GM12891 (cell line): ENCODE data around the gene ADGRF1.

ENCODE experiments used
- DNase-seq: peaks from one replicate; pipeline ENCODE4 v3.0.0; 2011; ENCODE audit warnings: low spot score; ENCODE audit not compliant: insufficient read length
- FAIRE-seq: peaks from 2 replicates; lab custom pipeline; 2011; peaks lifted over from hg19 to GRCh38; lab: Jason Lieb, UNC
- PAX5 ChIP-seq: IDR thresholded peaks from 2 replicates; pipeline ENCODE4 v1.6.1; 2011; ENCODE audit warnings: low read length, moderate library complexity, mild to moderate bottlenecking; ENCODE audit not compliant: insufficient read depth, severe bottlenecking
- POLR2A ChIP-seq: IDR thresholded peaks from 2 replicates; pipeline ENCODE4 v1.6.1; 2011; ENCODE audit warnings: low read depth, low read length, control low read depth
- POLR2AphosphoS5 ChIP-seq: IDR thresholded peaks from 2 replicates; pipeline ENCODE4 v1.6.1; 2011; ENCODE audit warnings: low read depth, low read length, control low read depth
- POU2F2 ChIP-seq: IDR thresholded peaks from 2 replicates; pipeline ENCODE4 v1.6.1; 2011; ENCODE audit warnings: low read depth, mild to moderate bottlenecking, control low read depth, low read length, moderate library complexity
- SPI1 ChIP-seq: IDR thresholded peaks from 2 replicates; pipeline ENCODE4 v1.6.1; 2011; ENCODE audit warnings: low read depth, low read length, control low read depth
- TAF1 ChIP-seq: IDR thresholded peaks from 2 replicates; pipeline ENCODE4 v1.6.1; 2011; ENCODE audit warnings: low read depth, low read length, control low read depth

ADGRF1 gene

DNA sequence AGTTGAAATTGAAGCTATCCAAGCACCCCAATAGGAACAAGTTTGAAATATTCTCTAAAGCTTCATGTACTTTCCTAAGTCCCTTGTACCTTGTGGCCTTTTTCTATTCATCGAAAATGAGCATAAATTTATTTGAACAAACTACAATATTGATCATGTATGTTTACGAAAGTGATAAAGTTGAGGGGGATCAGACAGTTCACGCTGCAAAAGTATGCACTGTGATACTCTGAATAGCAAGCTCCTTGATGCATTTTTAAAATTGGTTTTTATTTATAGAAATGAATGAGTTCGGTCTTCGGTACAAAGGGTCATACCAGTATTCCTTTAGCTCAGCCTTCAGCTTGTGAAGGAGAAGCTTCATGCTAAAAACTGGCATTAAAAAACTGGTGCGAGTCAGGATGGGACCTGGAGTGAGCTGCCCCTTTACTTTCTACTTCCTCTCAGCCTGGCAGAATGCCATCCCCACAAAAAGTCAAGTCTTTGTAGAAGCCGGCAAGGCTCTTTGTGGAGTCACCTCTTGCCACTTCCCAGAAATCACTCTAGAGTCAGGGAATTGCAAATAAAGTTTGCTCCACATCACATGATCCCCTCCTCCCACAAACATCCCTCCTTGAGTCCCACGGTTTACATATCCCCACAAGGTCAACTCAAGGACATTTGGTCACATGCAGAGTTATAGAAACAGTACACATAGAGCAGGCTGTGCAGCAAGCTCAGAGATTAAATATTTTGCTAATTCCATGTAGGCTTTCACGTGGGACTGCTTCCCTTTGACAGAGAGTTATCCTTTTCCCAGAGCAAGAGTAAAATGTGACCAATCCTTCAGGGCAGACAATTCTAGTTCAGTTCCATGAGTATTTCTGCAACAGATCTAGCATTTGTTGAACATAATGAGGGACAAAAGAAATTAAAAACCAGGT lies 34.6 kb upstream of the ADGRF1 start:
- DNase-seq (no peak), FAIRE-seq (no peak)
- no peak for TF ChIP-seq POLR2AphosphoS5
- no peak for TF ChIP-seq PAX5
- no peak for TF ChIP-seq POU2F2
- no peak for TF ChIP-seq SPI1
- no peak for TF ChIP-seq TAF1
- TF ChIP-seq POLR2A, result no peak

DNA sequence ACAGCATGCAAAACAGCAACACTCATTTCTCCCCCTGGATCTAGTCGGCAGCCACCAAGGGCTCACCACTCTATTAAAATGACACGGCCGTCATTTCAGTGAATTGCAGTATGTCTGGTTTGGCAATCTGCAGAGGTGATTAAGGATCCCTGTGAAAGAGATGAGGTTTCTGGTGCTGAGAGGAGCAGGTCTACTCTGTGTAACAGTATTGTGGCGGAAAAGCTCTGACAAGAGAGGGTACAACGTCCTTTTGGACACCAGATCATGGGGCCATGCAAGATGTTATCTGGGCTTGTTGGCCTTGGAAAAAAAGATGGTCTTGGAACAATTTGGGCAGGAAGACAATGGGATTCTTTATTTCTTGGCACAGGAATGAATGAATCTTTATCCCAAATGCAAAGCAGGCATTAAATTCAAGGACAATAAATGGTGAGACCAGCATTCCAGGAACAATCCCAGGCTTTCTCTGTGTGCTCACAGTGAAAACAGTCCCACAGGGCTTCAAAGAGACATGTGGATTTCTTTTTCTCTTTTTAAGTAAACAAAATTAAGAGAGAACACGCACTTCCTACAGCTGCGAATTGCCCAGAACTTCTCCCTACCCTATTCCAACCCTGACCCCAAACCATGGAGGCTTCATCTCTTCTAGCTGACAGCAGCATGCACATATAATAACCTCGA lies 33.7 kb upstream of the ADGRF1 start:
- no peak for DNase-seq
- no peak for FAIRE-seq
- TF ChIP-seq POLR2AphosphoS5, result no peak
- no peak for TF ChIP-seq TAF1

- TF ChIP-seq POU2F2 (no peak), POLR2A (no peak), TAF1 (no peak), PAX5 (no peak), POLR2AphosphoS5 (no peak), SPI1 (no peak)
These were observed 33.0 kb upstream of the ADGRF1 start for GRCh38 chr6:47075168-47075567.

DNA sequence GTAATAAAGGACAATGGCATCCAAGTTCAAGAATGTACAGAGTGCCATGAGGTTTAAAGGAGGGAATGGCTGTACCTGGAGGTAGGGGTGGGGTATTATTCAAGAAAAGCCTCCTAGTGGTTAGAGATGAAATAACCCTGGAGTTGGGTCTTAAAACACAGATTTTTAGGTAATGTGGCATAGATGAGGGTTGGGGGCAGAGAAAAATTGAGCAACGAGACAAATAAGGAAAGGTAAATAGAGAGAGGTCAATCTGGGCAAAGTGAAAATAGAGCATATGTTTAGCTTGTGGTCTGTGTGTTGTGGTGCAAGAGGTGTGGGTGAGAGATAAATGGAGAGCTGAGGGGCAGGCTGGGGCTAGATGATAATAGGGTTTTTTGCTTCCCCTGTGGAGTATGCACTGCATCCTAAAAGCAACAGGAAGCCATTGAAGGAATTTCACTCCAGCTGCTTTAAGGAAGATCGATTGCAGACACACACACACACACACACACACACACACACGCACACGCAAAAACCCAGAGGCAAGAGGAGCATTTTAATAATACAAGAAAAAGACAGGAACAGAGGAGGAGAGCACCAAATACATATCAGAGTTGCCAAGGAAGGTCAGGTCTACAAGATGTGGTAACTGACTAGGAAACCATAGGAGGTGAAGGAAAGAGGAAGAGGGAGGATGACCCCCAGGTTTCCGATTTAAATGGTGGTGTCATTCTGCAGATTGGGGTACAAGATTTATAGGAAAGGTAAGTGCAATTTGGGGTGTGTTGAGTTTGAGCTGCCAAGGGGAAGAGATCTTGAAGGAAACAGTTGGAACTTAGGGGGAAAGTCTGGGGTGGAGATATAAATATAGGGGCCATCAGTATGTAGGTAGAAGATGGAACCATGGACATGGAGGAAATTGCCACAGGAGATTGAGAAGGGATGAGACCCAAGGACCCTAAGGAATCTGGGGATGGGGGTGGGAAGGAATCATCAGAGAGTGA lies 31.3 kb upstream of the ADGRF1 start:
- FAIRE-seq (no peak), DNase-seq (no peak)
- TF ChIP-seq POLR2AphosphoS5 (no peak), POU2F2 (no peak), POLR2A (no peak), TAF1 (no peak), PAX5 (no peak), SPI1 (no peak)

More at GRCh38 chr6:47075168-47075567, 33.0 kb upstream of the ADGRF1 start:
- FAIRE-seq, result no peak
- no peak for DNase-seq

- FAIRE-seq (no peak), DNase-seq (no peak)
- no peak for TF ChIP-seq SPI1
- TF ChIP-seq PAX5, result no peak
- no peak for TF ChIP-seq POU2F2
- no peak for TF ChIP-seq POLR2A
- no peak for TF ChIP-seq TAF1
- TF ChIP-seq POLR2AphosphoS5, result no peak
These were observed 30.5 kb upstream of the ADGRF1 start for GRCh38 chr6:47072667-47073066.

DNA sequence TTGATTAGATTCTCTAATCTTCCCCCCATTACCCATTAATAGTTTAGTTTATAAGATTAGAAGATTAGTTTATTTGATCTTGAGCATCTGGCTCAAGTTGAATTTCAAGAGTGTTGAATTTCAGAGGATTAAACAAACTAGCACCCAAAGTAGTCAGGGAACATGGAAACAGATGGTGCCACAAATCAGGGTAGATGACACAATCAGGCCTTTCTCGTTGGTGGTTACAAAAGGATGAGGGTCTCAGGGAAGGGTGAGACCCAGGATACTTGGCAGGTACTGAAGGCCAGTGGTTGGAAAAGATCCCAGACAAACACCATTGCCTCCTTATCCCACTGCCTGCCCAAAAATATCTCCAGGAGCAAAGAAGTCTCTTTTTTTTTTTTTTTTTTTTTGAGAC lies 29.5 kb upstream of the ADGRF1 start:
- TF ChIP-seq POLR2A, result no peak
- TF ChIP-seq POLR2AphosphoS5, result no peak
- no peak for TF ChIP-seq POU2F2
- no peak for TF ChIP-seq PAX5
- no peak for TF ChIP-seq TAF1
- no peak for TF ChIP-seq SPI1
- FAIRE-seq, result no peak
- DNase-seq, result no peak

- no peak for TF ChIP-seq SPI1
- no peak for TF ChIP-seq POU2F2
- no peak for TF ChIP-seq PAX5
- no peak for TF ChIP-seq POLR2A
- TF ChIP-seq POLR2AphosphoS5, result no peak
- TF ChIP-seq TAF1, result no peak
- DNase-seq (no peak), FAIRE-seq (no peak)
These were observed 28.3 kb upstream of the ADGRF1 start for GRCh38 chr6:47070461-47070860.

DNA sequence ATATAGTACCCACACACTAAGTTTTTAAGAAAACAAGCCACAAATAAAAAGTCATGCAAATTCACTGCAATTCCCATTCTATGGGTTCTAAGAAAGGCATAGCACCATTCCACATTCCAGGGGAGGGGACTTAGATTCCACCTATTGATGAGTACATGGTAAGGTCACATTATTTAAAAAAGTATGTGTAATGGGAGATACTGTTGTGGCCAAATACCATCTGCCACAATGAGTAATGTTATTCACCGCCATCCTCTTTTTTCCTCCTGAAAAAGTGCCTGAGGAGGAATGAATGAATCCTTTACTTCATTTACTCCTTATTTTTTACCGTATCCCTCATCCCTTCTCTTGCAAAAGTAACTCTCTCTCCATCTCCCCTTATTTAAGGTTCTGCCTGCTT lies 27.0 kb upstream of the ADGRF1 start:
- no peak for FAIRE-seq
- TF ChIP-seq POU2F2, result no peak
- TF ChIP-seq PAX5, result no peak
- no peak for TF ChIP-seq POLR2A
- TF ChIP-seq SPI1, result no peak
- TF ChIP-seq TAF1, result no peak
- TF ChIP-seq POLR2AphosphoS5, result no peak
- no peak for DNase-seq

GRCh38 chr6:47066418-47066817 lies 24.3 kb upstream of the ADGRF1 start:
- no peak for DNase-seq
- no peak for FAIRE-seq
- TF ChIP-seq PAX5 (no peak), POLR2AphosphoS5 (no peak), POLR2A (no peak), SPI1 (no peak), POU2F2 (no peak), TAF1 (no peak)
